Measurements from ENCODE around the gene APBB3.

DNA sequence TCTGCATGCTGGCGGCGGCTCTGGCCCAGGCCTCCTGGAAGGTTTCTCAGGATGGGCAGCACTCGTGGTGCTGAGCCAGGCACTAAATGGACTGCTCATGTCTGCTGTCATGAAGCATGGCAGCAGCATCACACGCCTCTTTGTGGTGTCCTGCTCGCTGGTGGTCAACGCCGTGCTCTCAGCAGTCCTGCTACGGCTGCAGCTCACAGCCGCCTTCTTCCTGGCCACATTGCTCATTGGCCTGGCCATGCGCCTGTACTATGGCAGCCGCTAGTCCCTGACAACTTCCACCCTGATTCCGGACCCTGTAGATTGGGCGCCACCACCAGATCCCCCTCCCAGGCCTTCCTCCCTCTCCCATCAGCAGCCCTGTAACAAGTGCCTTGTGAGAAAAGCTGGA, 3.5 kb upstream of the APBB3 start:
- TF ChIP-seq ELF4 (IDR thresholded peaks at IDR 0.05) (no peak), FOXK2 (IDR thresholded peaks at IDR 0.05) (no peak), SP1 (IDR thresholded peaks at IDR 0.05) (no peak), NFRKB (IDR thresholded peaks at IDR 0.05) (no peak)
